Astrocyte (in vitro differentiated cells and primary cell): ENCODE data around the gene CCN5. TPM values are rescaled to one million over a fixed set of nuclear protein-coding genes. Genes with fewer than 3 reads are reported as not detected.

ENCODE experiments used
- DNase-seq: peaks from one replicate; pipeline ENCODE4 v3.0.0-alpha.2; 2010; ENCODE audit warnings: low read depth
- FAIRE-seq: peaks from 2 replicates; lab custom pipeline; 2011; peaks lifted over from hg19 to GRCh38; lab: Jason Lieb, UNC
- H2AFZ ChIP-seq: 2 replicates; pipeline ENCODE4 v1.6.0; 2012; ENCODE audit warnings: low read depth, low read length, inconsistent platforms
- H3K27ac ChIP-seq: 2 replicates; pipeline ENCODE4 v1.5.1; 2011; ENCODE audit warnings: low read depth, low read length, inconsistent platforms
- H3K27me3 ChIP-seq: 2 replicates; pipeline ENCODE4 v1.6.0; 2011; ENCODE audit warnings: low read length, inconsistent platforms; ENCODE audit not compliant: insufficient read depth
- H3K36me3 ChIP-seq: 2 replicates; pipeline ENCODE4 v1.5.1; 2011; ENCODE audit warnings: low read length, inconsistent platforms; ENCODE audit not compliant: insufficient read depth
- H3K4me1 ChIP-seq: 2 replicates; pipeline ENCODE4 v1.5.1; 2011; ENCODE audit warnings: low read length, inconsistent platforms; ENCODE audit not compliant: insufficient read depth
- H3K4me2 ChIP-seq: 2 replicates; pipeline ENCODE4 v1.6.0; 2012; ENCODE audit warnings: low read length, inconsistent platforms
- H3K4me3 ChIP-seq: 2 replicates; pipeline ENCODE4 v1.5.1; 2011; ENCODE audit warnings: low read depth, mild to moderate bottlenecking, low read length, inconsistent platforms; ENCODE audit not compliant: insufficient read depth
- H3K79me2 ChIP-seq: 2 replicates; pipeline ENCODE4 v1.6.0; 2012; ENCODE audit warnings: mild to moderate bottlenecking, low read length, inconsistent platforms; ENCODE audit not compliant: insufficient read depth
- H3K9ac ChIP-seq: 2 replicates; pipeline ENCODE4 v1.6.0; 2012; ENCODE audit warnings: mild to moderate bottlenecking, low read length, inconsistent platforms
- H3K9me3 ChIP-seq: 2 replicates; pipeline ENCODE4 v1.5.1; 2012; ENCODE audit warnings: low read depth, mild to moderate bottlenecking, low read length, inconsistent platforms; ENCODE audit not compliant: insufficient read depth
- H4K20me1 ChIP-seq: 2 replicates; pipeline ENCODE4 v1.6.0; 2012; ENCODE audit warnings: low read length, inconsistent platforms; ENCODE audit not compliant: insufficient read depth
- H3K27ac Mint-ChIP-seq: one replicate; pipeline ENCODE4 v1.8.0; 2021; ENCODE audit warnings: mild to moderate bottlenecking, mixed read lengths; ENCODE audit not compliant: unreplicated experiment
- H3K27me3 Mint-ChIP-seq: one replicate; pipeline ENCODE4 v1.8.0; 2021; ENCODE audit warnings: low read depth, mixed read lengths; ENCODE audit not compliant: unreplicated experiment
- H3K36me3 Mint-ChIP-seq: one replicate; pipeline ENCODE4 v1.8.0; 2021; ENCODE audit warnings: low read depth, mixed read lengths; ENCODE audit not compliant: unreplicated experiment
- H3K4me1 Mint-ChIP-seq: one replicate; pipeline ENCODE4 v1.8.0; 2021; ENCODE audit warnings: low read depth, mixed read lengths; ENCODE audit not compliant: unreplicated experiment
- H3K4me3 Mint-ChIP-seq: one replicate; pipeline ENCODE4 v1.8.0; 2021; ENCODE audit warnings: mild to moderate bottlenecking, moderate library complexity, mixed read lengths; ENCODE audit not compliant: unreplicated experiment
- H3K9me3 Mint-ChIP-seq: one replicate; pipeline ENCODE4 v1.8.0; 2021; ENCODE audit warnings: mild to moderate bottlenecking, mixed read lengths; ENCODE audit not compliant: unreplicated experiment
- CTCF ChIP-seq: IDR thresholded peaks from 2 replicates; pipeline ENCODE4 v1.5.1; 2011; ENCODE audit warnings: low read depth, mild to moderate bottlenecking, inconsistent platforms, low read length, moderate library complexity; ENCODE audit not compliant: insufficient read depth
- EZH2 ChIP-seq: IDR thresholded peaks from 2 replicates; pipeline ENCODE4 v1.6.1; 2012; ENCODE audit warnings: mild to moderate bottlenecking, low read length, inconsistent platforms; ENCODE audit not compliant: insufficient read depth
- total RNA-seq: library from RNA; stranded (reverse); gene quantifications from 2 replicates; pipeline ENCODE4 v1.2.1, GENCODE V29; 2021

The CCN5 gene
- total RNA-seq, 1 donor from 2014 or later = not detected

GRCh38 chr20:44723391-44723790, 8.2 kb downstream of the CCN5 start:
- peaks cover 8% of the 10 kb centered on the region for H3K4me1 ChIP-seq
- no peaks in the 10 kb centered on the region for H3K36me3 ChIP-seq
- no peaks in the 10 kb centered on the region for H3K9me3 ChIP-seq
- peaks cover 10% of the 10 kb centered on the region for H3K4me1 Mint-ChIP-seq
- TF ChIP-seq CTCF (no peak), EZH2 (no peak)
- FAIRE-seq (no peak), DNase-seq (no peak)
- H3K79me2 ChIP-seq = no peaks in the 10 kb centered on the region
- H3K27me3 ChIP-seq = no peaks in the 10 kb centered on the region
- peaks cover 8% of the 10 kb centered on the region for H4K20me1 ChIP-seq
- no peaks in the 10 kb centered on the region for H3K9me3 Mint-ChIP-seq
- peaks cover 6% of the 10 kb centered on the region for H3K27me3 Mint-ChIP-seq
- no peak overlapping the region for H3K4me2 ChIP-seq
- H3K27ac ChIP-seq = no peak overlapping the region
- H3K36me3 Mint-ChIP-seq = no peaks in the 10 kb centered on the region
- no peak overlapping the region for H2AFZ ChIP-seq
- no peak overlapping the region for H3K9ac ChIP-seq
- no peak overlapping the region for H3K27ac Mint-ChIP-seq
- no peak overlapping the region for H3K4me3 ChIP-seq
- H3K4me3 Mint-ChIP-seq = no peak overlapping the region

GRCh38 chr20:44723798-44724362, 8.7 kb downstream of the CCN5 start:
- no peak for DNase-seq
- Histone ChIP-seq H3K9ac (no peak overlapping the region), H3K27ac (no peak overlapping the region), H3K4me1 (peaks cover 12% of the 10 kb centered on the region), H3K4me3 (no peak overlapping the region), H3K4me2 (no peak overlapping the region), H2AFZ (no peak overlapping the region), H3K79me2 (no peaks in the 10 kb centered on the region), H4K20me1 (peaks cover 8% of the 10 kb centered on the region), H3K9me3 (no peaks in the 10 kb centered on the region), H3K27me3 (no peaks in the 10 kb centered on the region), H3K36me3 (no peaks in the 10 kb centered on the region)
- Mint-ChIP-seq H3K9me3 (no peaks in the 10 kb centered on the region), H3K27ac (no peak overlapping the region), H3K36me3 (no peaks in the 10 kb centered on the region), H3K4me3 (no peak overlapping the region), H3K4me1 (peaks cover 14% of the 10 kb centered on the region), H3K27me3 (peaks cover 6% of the 10 kb centered on the region)
- TF ChIP-seq CTCF (no peak), EZH2 (no peak)
- FAIRE-seq = no peak

- no peak for FAIRE-seq
- H3K4me1 ChIP-seq = peaks cover 18% of the 10 kb centered on the region
- no peak overlapping the region for H3K4me3 Mint-ChIP-seq
These were observed 9.4 kb downstream of the CCN5 start for GRCh38 chr20:44724423-44725091.

More at GRCh38 chr20:44724423-44725091, 9.4 kb downstream of the CCN5 start:
- peaks cover 8% of the 10 kb centered on the region for H4K20me1 ChIP-seq
- Mint-ChIP-seq H3K9me3 (no peaks in the 10 kb centered on the region), H3K4me1 (peaks cover 17% of the 10 kb centered on the region), H3K36me3 (no peaks in the 10 kb centered on the region), H3K27ac (no peak overlapping the region), H3K27me3 (peaks cover 4% of the 10 kb centered on the region)
- H3K9ac ChIP-seq = no peak overlapping the region
- H2AFZ ChIP-seq = no peak overlapping the region
- no peaks in the 10 kb centered on the region for H3K27me3 ChIP-seq
- H3K27ac ChIP-seq = no peak overlapping the region
- H3K4me2 ChIP-seq = no peak overlapping the region
- TF ChIP-seq CTCF (no peak), EZH2 (no peak)
- DNase-seq = no peak
- H3K4me3 ChIP-seq = no peak overlapping the region
- H3K9me3 ChIP-seq = no peaks in the 10 kb centered on the region
- H3K36me3 ChIP-seq = no peaks in the 10 kb centered on the region
- H3K79me2 ChIP-seq = no peaks in the 10 kb centered on the region
